ENCODE data around the gene KDM8. TPM values are rescaled to one million over a fixed set of nuclear protein-coding genes. Genes with fewer than 3 reads are reported as not detected.

Gene KDM8
- 100 to 1,000 TPM in 1 of 4 donors, 10 to 100 TPM in 2, 1 to 10 TPM in 1; 8.7 to 117 (median 42.7) TPM for polyA plus RNA-seq
- long read RNA-seq, donor 1, result 0 reads
- long read RNA-seq, donor 2, partial matches to known transcripts, result 0 of 1 reads
- long read RNA-seq, donor 2, other reads (novel, unspliced or antisense), result 0 of 1 reads
- long read RNA-seq, donor 3, partial matches to known transcripts, result 0 of 2 reads
- long read RNA-seq, donor 3, other reads (novel, unspliced or antisense), result 0 of 2 reads
- long read RNA-seq, donor 4, result 0 reads
- long read RNA-seq, donor 5, result 0 reads
- long read RNA-seq, donor 6, partial matches to known transcripts, result 0 of 2 reads
- long read RNA-seq, donor 6, other reads (novel, unspliced or antisense), result 0 of 2 reads
- long read RNA-seq, donor 7, result 0 reads
- long read RNA-seq, donor 8, partial matches to known transcripts, result 0 of 1 reads
- long read RNA-seq, donor 8, other reads (novel, unspliced or antisense), result 0 of 1 reads
- long read RNA-seq, donor 9, partial matches to known transcripts, result 0 of 1 reads
- long read RNA-seq, donor 9, other reads (novel, unspliced or antisense), result 0 of 1 reads
- long read RNA-seq, donor 10, partial matches to known transcripts, result 0 of 1 reads
- long read RNA-seq, donor 10, other reads (novel, unspliced or antisense), result 0 of 1 reads

DNA sequence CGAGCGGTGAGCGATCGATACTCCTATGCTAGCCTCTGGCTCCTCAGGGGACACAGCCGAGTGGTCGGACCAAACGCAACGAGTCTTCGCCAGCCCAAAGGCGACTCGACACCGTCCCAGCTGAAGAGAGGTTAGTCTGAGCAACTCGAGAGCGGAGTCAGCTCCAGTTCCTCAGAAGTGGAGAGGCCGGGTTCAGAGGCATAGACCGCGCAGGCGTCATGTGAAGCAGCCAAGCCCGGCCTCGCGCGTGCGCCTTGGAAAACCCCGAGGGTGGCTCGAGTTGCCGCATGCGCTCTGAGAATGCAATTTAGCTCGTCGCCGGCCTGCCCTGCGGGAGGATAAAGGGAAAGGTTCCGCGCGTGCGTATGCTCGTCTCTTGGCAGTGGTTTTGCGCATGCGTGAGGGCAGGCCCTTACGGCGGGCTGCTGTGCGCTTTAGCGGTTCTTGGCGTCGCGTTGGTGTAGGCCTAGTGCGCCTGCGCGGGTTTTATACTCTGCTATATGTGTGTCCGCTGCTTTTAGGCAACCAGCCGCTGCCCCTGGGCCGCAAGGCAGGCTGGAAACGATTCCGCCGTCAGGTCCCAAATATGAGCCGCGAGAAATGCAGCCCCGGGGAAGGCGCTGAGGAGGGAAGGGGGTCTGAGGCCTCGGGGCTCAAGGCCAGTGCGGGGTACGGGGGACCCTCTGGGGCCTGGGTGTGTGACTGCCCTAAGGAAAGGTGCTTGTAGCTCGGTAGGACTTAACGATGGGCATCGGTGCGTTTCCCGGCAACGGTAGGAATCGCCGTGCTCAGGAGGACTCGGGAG is at the start of gene KDM8:
TSS of gene KDM8 (plus strand) at position 20 of the 805 bp plus-strand sequence. CDS start 6,598 bp downstream, outside the sequence.
- H3K4me1 ChIP-seq (ENCODE audit: control insufficient read depth in 3 of 3, insufficient read depth in 2 of 3, low read depth in 1 of 3, low read length in 2 of 3), result peaks cover 6 to 21% (median 11%) of the 10 kb centered on the region in 3 donors
- peak within 1 kb of the TSS; percentile 51 to 78 (median 66) for H3K4me3 ChIP-seq (ENCODE audit: low read depth in 1 of 3, low read length in 3 of 3)
- FAIRE-seq (no peak), DNase-seq (peak; percentile 100)
- peak within 1 kb of the TSS; percentile 96 to 97 (median 96) for H3K27ac ChIP-seq (ENCODE audit: low read depth in 1 of 3, low read length in 2 of 3)
- H3K9me3 ChIP-seq (ENCODE audit: control insufficient read depth in 2 of 2, insufficient read depth in 1 of 2, low read depth in 1 of 2, low read length in 1 of 2), result no peaks in the 10 kb centered on the region
- H3K36me3 ChIP-seq (ENCODE audit: control insufficient read depth in 3 of 3, insufficient read depth in 2 of 3, low read depth in 1 of 3, low read length in 3 of 3), result no peaks in the 10 kb centered on the region
- H3K27me3 ChIP-seq (ENCODE audit: control insufficient read depth in 3 of 3, insufficient read depth in 3 of 3, low read length in 3 of 3), result no peaks in the 10 kb centered on the region
- WGBS, 3 donors, result 0 to 1% (median 1%) methylated on average over 70 of the region's 70 CpGs

- Histone ChIP-seq H3K27me3 (ENCODE audit: control insufficient read depth in 3 of 3, insufficient read depth in 3 of 3, low read length in 3 of 3) (no peaks in the 10 kb centered on the region), H3K9me3 (ENCODE audit: control insufficient read depth in 2 of 2, insufficient read depth in 1 of 2, low read depth in 1 of 2, low read length in 1 of 2) (peaks cover 0 to 3% of the 10 kb centered on the region in 2 donors), H3K27ac (ENCODE audit: low read depth in 1 of 3, low read length in 2 of 3) (peak overlapping the region; percentile 47 to 73 (median 72)), H3K36me3 (ENCODE audit: control insufficient read depth in 3 of 3, insufficient read depth in 2 of 3, low read depth in 1 of 3, low read length in 3 of 3) (no peaks in the 10 kb centered on the region), H3K4me1 (ENCODE audit: control insufficient read depth in 3 of 3, insufficient read depth in 2 of 3, low read depth in 1 of 3, low read length in 2 of 3) (peaks cover 0 to 15% (median 4%) of the 10 kb centered on the region in 3 donors), H3K4me3 (ENCODE audit: low read depth in 1 of 3, low read length in 3 of 3) (no peak overlapping the region)
- peak; percentile 90 to 93 for DNase-seq
- 17 to 19% (median 17%) methylated on average over 23 to 24 of the region's 24 CpGs for WGBS, 3 donors
- no peak for FAIRE-seq
Measured at GRCh38 chr16:27154705-27155521, 48.4 kb upstream of the KDM8 start.

- H3K27me3 ChIP-seq (ENCODE audit: control insufficient read depth in 3 of 3, insufficient read depth in 3 of 3, low read length in 3 of 3), result no peaks in the 10 kb centered on the region
- H3K36me3 ChIP-seq (ENCODE audit: control insufficient read depth in 3 of 3, insufficient read depth in 2 of 3, low read depth in 1 of 3, low read length in 3 of 3), result no peaks in the 10 kb centered on the region
- peaks cover 0 to 3% of the 10 kb centered on the region in 2 donors for H3K9me3 ChIP-seq (ENCODE audit: control insufficient read depth in 2 of 2, insufficient read depth in 1 of 2, low read depth in 1 of 2, low read length in 1 of 2)
- 19 to 31% (median 20%) methylated on average over 3 of the region's 3 CpGs for WGBS, 3 donors
- FAIRE-seq, result no peak
- H3K4me3 ChIP-seq (ENCODE audit: low read depth in 1 of 3, low read length in 3 of 3), result no peak overlapping the region
- H3K4me1 ChIP-seq (ENCODE audit: control insufficient read depth in 3 of 3, insufficient read depth in 2 of 3, low read depth in 1 of 3, low read length in 2 of 3), result peaks cover 0 to 15% (median 3%) of the 10 kb centered on the region in 3 donors
- H3K27ac ChIP-seq (ENCODE audit: low read depth in 1 of 3, low read length in 2 of 3), result no peak overlapping the region
- DNase-seq, result peak in 1 of 2 donors; percentile 36
Measured at GRCh38 chr16:27156579-27156978, 46.7 kb upstream of the KDM8 start.

- WGBS, 3 donors, result 74 to 94% (median 87%) methylated on average over 3 of the region's 3 CpGs
- DNase-seq, result no peak
- H3K27me3 ChIP-seq (ENCODE audit: control insufficient read depth in 3 of 3, insufficient read depth in 3 of 3, low read length in 3 of 3), result no peaks in the 10 kb centered on the region
- H3K27ac ChIP-seq (ENCODE audit: low read depth in 1 of 3, low read length in 2 of 3), result no peak overlapping the region
- H3K4me1 ChIP-seq (ENCODE audit: control insufficient read depth in 3 of 3, insufficient read depth in 2 of 3, low read depth in 1 of 3, low read length in 2 of 3), result no peaks in the 10 kb centered on the region
- H3K9me3 ChIP-seq (ENCODE audit: control insufficient read depth in 2 of 2, insufficient read depth in 1 of 2, low read depth in 1 of 2, low read length in 1 of 2), result peaks cover 0 to 13% of the 10 kb centered on the region in 2 donors
- no peaks in the 10 kb centered on the region for H3K36me3 ChIP-seq (ENCODE audit: control insufficient read depth in 3 of 3, insufficient read depth in 2 of 3, low read depth in 1 of 3, low read length in 3 of 3)
- H3K4me3 ChIP-seq (ENCODE audit: low read depth in 1 of 3, low read length in 3 of 3), result no peak overlapping the region
- FAIRE-seq, result no peak
Measured at GRCh38 chr16:27161398-27161797, 41.9 kb upstream of the KDM8 start.

DNA sequence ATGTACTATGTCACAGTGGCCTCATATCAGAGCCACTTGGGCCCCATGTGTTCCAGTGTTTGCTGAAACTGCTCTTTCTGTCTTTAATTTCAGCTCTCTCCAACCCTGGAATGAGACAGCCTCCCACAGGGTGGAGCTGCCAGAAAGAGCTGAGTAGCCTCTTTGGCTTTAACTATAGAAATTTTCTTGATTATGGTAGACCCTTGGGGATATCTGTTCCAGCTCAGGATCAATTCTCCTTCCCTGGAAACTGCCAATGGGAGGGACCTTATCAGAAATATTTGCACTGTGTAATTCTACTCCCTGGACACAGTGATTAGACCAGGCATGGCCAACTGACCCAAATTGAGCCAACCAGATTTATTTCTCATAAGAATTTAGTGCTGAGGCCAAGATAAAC is 39.0 kb upstream of the KDM8 start:
- Histone ChIP-seq H3K27ac (ENCODE audit: low read depth in 1 of 3, low read length in 2 of 3) (no peak overlapping the region), H3K4me1 (ENCODE audit: control insufficient read depth in 3 of 3, insufficient read depth in 2 of 3, low read depth in 1 of 3, low read length in 2 of 3) (no peaks in the 10 kb centered on the region), H3K4me3 (ENCODE audit: low read depth in 1 of 3, low read length in 3 of 3) (no peak overlapping the region), H3K36me3 (ENCODE audit: control insufficient read depth in 3 of 3, insufficient read depth in 2 of 3, low read depth in 1 of 3, low read length in 3 of 3) (no peaks in the 10 kb centered on the region), H3K9me3 (ENCODE audit: control insufficient read depth in 2 of 2, insufficient read depth in 1 of 2, low read depth in 1 of 2, low read length in 1 of 2) (peaks cover 0 to 9% of the 10 kb centered on the region in 2 donors), H3K27me3 (ENCODE audit: control insufficient read depth in 3 of 3, insufficient read depth in 3 of 3, low read length in 3 of 3) (no peaks in the 10 kb centered on the region)
- no peak for DNase-seq
- FAIRE-seq, result no peak

DNA sequence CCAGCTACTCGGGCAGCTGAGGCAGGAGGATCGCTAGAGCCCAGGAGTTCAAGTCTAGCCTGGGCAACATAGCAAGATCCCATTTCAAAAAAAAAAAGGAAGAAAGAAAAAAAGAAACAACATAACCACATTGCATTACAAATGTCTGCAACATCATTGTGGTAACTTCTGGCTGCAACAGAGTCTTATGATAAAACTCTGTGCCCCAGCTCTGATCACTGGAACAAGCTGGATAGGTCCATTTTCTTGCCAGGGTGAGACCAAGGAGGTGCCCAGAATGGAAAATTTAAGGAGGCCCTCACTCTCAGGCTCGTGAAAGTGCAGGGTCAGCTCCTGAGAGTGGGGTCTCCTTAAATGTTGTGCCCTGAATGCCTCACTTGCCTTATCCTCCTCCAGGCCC is 37.8 kb upstream of the KDM8 start:
- 88 to 93% (median 90%) methylated on average over 3 of the region's 3 CpGs for WGBS, 3 donors
- Histone ChIP-seq H3K4me1 (ENCODE audit: control insufficient read depth in 3 of 3, insufficient read depth in 2 of 3, low read depth in 1 of 3, low read length in 2 of 3) (no peaks in the 10 kb centered on the region), H3K27me3 (ENCODE audit: control insufficient read depth in 3 of 3, insufficient read depth in 3 of 3, low read length in 3 of 3) (no peaks in the 10 kb centered on the region), H3K4me3 (ENCODE audit: low read depth in 1 of 3, low read length in 3 of 3) (no peak overlapping the region), H3K36me3 (ENCODE audit: control insufficient read depth in 3 of 3, insufficient read depth in 2 of 3, low read depth in 1 of 3, low read length in 3 of 3) (no peaks in the 10 kb centered on the region), H3K9me3 (ENCODE audit: control insufficient read depth in 2 of 2, insufficient read depth in 1 of 2, low read depth in 1 of 2, low read length in 1 of 2) (peaks cover 0 to 9% of the 10 kb centered on the region in 2 donors), H3K27ac (ENCODE audit: low read depth in 1 of 3, low read length in 2 of 3) (no peak overlapping the region)
- FAIRE-seq (no peak), DNase-seq (no peak)

DNA sequence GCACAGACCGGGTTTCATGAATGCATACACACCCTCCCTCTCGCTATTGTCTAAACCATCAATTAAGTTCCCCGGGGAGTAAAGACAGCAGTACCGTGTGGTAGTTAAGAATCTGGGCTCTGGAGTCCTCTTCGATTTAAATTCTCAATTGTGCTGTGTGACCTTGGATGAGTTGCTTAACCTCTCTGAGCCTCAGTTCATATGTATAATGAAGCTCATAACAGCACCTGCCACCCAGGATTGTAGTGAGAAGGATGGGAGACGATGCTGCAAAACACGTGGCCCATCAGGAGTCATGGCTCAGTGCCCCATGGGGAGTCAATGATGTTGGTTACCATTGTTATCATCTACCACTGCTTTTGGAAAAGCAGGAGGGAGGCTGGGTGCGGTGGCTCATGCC is 34.5 kb upstream of the KDM8 start:
- no peaks in the 10 kb centered on the region for H3K36me3 ChIP-seq (ENCODE audit: control insufficient read depth in 3 of 3, insufficient read depth in 2 of 3, low read depth in 1 of 3, low read length in 3 of 3)
- DNase-seq (no peak), FAIRE-seq (no peak)
- no peaks in the 10 kb centered on the region for H3K27me3 ChIP-seq (ENCODE audit: control insufficient read depth in 3 of 3, insufficient read depth in 3 of 3, low read length in 3 of 3)
- H3K27ac ChIP-seq (ENCODE audit: low read depth in 1 of 3, low read length in 2 of 3), result no peak overlapping the region
- H3K9me3 ChIP-seq (ENCODE audit: control insufficient read depth in 2 of 2, insufficient read depth in 1 of 2, low read depth in 1 of 2, low read length in 1 of 2), result no peaks in the 10 kb centered on the region
- WGBS, 3 donors, result 79 to 86% (median 86%) methylated on average over 8 of the region's 8 CpGs
- H3K4me3 ChIP-seq (ENCODE audit: low read depth in 1 of 3, low read length in 3 of 3), result no peak overlapping the region
- no peaks in the 10 kb centered on the region for H3K4me1 ChIP-seq (ENCODE audit: control insufficient read depth in 3 of 3, insufficient read depth in 2 of 3, low read depth in 1 of 3, low read length in 2 of 3)

All from small intestine (tissue), 16 donors.